ENCODE measurements around the gene NCOA4. TPM values are rescaled to one million over a fixed set of nuclear protein-coding genes. Genes with fewer than 3 reads are reported as not detected.

NCOA4 gene
- 84.0 and 88.3 TPM in 2 replicates for total RNA-seq
- long read RNA-seq, transcript NCOA4-204 (10 exons, 3,549 nt) = major isoform, 537 of 680 reads
- long read RNA-seq, transcript NCOA4-207 (10 exons, 3,489 nt) = minor isoform, 14 of 680 reads
- long read RNA-seq, partial matches to known transcripts = 78 of 680 reads
- long read RNA-seq, other reads (novel, unspliced or antisense) = 51 of 680 reads

GRCh38 chr10:46030091-46030937 is at the start of gene NCOA4:
Gene NCOA4 (minus strand): TSS chr10:46030623. CDS start chr10:46016680, 13,943 bp downstream.
- peaks cover 2% of the 10 kb centered on the region for H3K9me3 Mint-ChIP-seq (ENCODE audit: low read depth)
- peak; percentile 73 for TF ChIP-seq CTCF (IDR thresholded peaks at IDR 0.05; ENCODE audit: unreplicated experiment)
- H3K27me3 Mint-ChIP-seq = no peaks in the 10 kb centered on the region
- H3K4me3 Mint-ChIP-seq (ENCODE audit: low read depth) = peak within 1 kb of the TSS; percentile 92
- peaks cover 30% of the 10 kb centered on the region for H3K4me1 Mint-ChIP-seq (ENCODE audit: low read depth)
- peaks cover 2% of the 10 kb centered on the region for H3K36me3 Mint-ChIP-seq (ENCODE audit: insufficient read depth)
- peak within 1 kb of the TSS; percentile 93 for H3K27ac Mint-ChIP-seq
- DNase-seq (ENCODE audit: low spot score, unreplicated experiment) = peak; percentile 95

DNA sequence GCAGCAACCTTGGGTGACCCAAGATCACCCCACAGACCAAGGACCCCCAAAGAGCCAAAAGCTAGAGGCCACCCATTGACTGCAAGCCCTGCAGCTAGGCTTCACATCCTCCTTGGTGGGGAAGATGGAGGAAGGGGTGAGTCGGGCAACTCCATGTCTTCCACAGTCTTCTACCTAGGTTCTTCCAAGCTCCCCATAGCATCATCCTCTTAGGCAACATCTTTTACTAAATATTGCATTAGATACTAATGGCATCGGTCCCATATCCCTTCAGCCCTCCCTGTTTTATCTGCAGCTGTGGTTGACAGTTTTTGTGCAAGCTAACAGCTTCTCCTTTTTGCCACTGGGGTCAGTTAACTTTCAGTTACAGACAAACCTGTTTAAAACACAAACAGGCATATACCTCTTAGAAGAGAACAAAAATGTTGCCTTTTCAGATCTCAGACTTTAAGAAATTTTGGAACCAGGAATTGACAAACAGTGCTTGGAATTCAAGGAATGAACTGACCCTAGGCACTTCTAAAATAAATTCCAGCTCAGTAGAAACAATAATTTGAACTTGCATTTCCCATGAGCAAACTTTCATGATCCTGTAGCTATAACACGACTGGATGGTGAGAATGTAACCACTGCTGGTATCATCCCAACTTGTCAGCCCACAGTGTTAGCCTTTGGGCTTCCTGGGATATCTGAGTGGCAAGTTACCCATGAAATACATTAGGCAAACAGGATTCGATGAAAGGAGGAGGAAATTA is 49.6 kb upstream of the NCOA4 start:
- TF ChIP-seq CTCF (IDR thresholded peaks at IDR 0.05; ENCODE audit: unreplicated experiment) = no peak
- Mint-ChIP-seq H3K9me3 (ENCODE audit: low read depth) (no peaks in the 10 kb centered on the region), H3K4me3 (ENCODE audit: low read depth) (no peak overlapping the region), H3K4me1 (ENCODE audit: low read depth) (no peaks in the 10 kb centered on the region), H3K27me3 (peaks cover 3% of the 10 kb centered on the region), H3K27ac (no peak overlapping the region), H3K36me3 (ENCODE audit: insufficient read depth) (no peaks in the 10 kb centered on the region)
- no peak for DNase-seq (ENCODE audit: low spot score, unreplicated experiment)

DNA sequence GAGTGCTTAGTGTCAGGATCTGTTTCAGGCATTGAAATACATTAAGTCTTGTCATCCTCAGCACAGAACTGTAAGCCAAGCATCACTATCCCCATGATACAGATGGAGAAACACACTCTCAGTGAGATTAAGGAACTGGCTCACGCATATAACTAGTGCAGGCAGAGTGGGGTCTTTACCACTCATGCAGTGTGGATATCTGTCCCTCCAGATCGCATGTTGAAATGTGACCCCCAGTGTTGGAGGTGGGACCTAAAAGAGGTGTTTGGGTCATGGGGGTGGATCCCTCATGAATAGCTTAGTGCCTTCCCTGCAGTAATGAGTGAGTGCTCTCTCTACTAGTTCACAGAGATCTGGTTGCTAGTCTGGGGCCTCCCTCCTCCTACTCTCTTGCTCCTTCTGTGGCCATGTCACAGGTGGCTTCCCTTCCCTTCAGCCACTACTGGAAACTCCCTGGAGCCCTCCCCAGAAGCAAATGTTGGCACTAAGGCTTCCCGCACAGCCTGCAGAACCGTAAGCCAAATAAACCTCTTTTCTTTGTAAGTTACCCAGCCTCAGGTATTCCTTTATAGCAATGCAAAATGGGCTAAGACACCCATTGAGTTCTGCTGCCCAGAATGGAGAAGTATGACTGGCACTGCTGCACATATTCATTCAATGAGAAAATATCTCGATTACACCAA is 47.4 kb upstream of the NCOA4 start:
- no peaks in the 10 kb centered on the region for H3K4me1 Mint-ChIP-seq (ENCODE audit: low read depth)
- H3K9me3 Mint-ChIP-seq (ENCODE audit: low read depth) = no peaks in the 10 kb centered on the region
- no peak for TF ChIP-seq CTCF (IDR thresholded peaks at IDR 0.05; ENCODE audit: unreplicated experiment)
- no peak for DNase-seq (ENCODE audit: low spot score, unreplicated experiment)
- H3K4me3 Mint-ChIP-seq (ENCODE audit: low read depth) = no peak overlapping the region
- peaks cover 3% of the 10 kb centered on the region for H3K27me3 Mint-ChIP-seq
- H3K27ac Mint-ChIP-seq = no peak overlapping the region
- H3K36me3 Mint-ChIP-seq (ENCODE audit: insufficient read depth) = no peaks in the 10 kb centered on the region

DNA sequence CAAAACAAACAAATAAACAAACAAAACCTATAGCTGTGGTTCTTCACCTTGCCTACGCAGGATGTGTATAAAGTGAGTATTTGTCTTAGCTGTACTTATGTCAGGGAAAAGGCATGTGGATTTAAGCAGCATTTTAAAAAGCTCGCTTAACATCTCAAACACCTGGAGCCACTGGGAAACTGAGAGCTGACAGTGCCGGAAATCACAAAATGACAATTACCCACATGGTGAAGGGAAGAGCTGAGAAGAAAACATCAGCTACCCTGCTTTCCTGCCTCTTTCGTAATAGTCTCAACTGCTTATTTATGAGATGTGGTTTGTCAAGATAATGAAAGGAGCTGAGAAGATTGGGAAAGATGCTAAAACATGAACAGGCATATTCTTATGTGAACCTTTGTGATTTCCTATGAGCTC is 46.7 kb upstream of the NCOA4 start:
- Mint-ChIP-seq H3K9me3 (ENCODE audit: low read depth) (no peaks in the 10 kb centered on the region), H3K4me3 (ENCODE audit: low read depth) (no peak overlapping the region), H3K4me1 (ENCODE audit: low read depth) (no peaks in the 10 kb centered on the region), H3K36me3 (ENCODE audit: insufficient read depth) (no peaks in the 10 kb centered on the region), H3K27me3 (peaks cover 3% of the 10 kb centered on the region), H3K27ac (no peak overlapping the region)
- no peak for DNase-seq (ENCODE audit: low spot score, unreplicated experiment)
- TF ChIP-seq CTCF (IDR thresholded peaks at IDR 0.05; ENCODE audit: unreplicated experiment) = no peak

- Mint-ChIP-seq H3K4me3 (ENCODE audit: low read depth) (no peak overlapping the region), H3K27ac (no peak overlapping the region), H3K9me3 (ENCODE audit: low read depth) (no peaks in the 10 kb centered on the region), H3K4me1 (ENCODE audit: low read depth) (no peaks in the 10 kb centered on the region), H3K27me3 (peaks cover 3% of the 10 kb centered on the region), H3K36me3 (ENCODE audit: insufficient read depth) (no peaks in the 10 kb centered on the region)
- no peak for DNase-seq (ENCODE audit: low spot score, unreplicated experiment)
- TF ChIP-seq CTCF (IDR thresholded peaks at IDR 0.05; ENCODE audit: unreplicated experiment) = no peak
These were observed 45.4 kb upstream of the NCOA4 start for GRCh38 chr10:46075869-46076268.
